ENCODE measurements around the gene CCDC188. TPM values are rescaled to one million over a fixed set of nuclear protein-coding genes. Genes with fewer than 3 reads are reported as not detected.

Gene CCDC188
- total RNA-seq, 1 experiment from 2014 or later: not detected

- ChIA-PET POLR2A (ENCODE audit: unreplicated experiment) (no interaction called here), CTCF (no interaction called here)
- Histone ChIP-seq H3K79me2 (ENCODE audit: low read depth) (no peaks in the 10 kb centered on the region), H3F3A (ENCODE audit: insufficient read depth, low read depth) (no peaks in the 10 kb centered on the region), H3K4me2 (no peak overlapping the region), H3K4me3 (no peak overlapping the region), H3K9me2 (ENCODE audit: insufficient read depth) (no peaks in the 10 kb centered on the region), H3K9me3 (ENCODE audit: insufficient read depth, low read depth) (no peaks in the 10 kb centered on the region), H3K27ac (no peak overlapping the region), H2AFZ (no peak overlapping the region), H3K27me3 (ENCODE audit: insufficient read depth, low read depth) (peaks cover 11% of the 10 kb centered on the region; the same call in 1 of the 2 replicates), H4K20me1 (ENCODE audit: insufficient read depth) (peaks cover 3% of the 10 kb centered on the region; the same call in 1 of the 2 replicates), H3K4me1 (replicated peaks; ENCODE audit: insufficient read depth) (no peaks in the 10 kb centered on the region), H3K36me3 (ENCODE audit: low read depth) (no peaks in the 10 kb centered on the region)
- no TSS peak for BruUV-seq (replicated peaks)
- TF ChIP-seq EZH2 (IDR thresholded peaks at IDR 0.05; ENCODE audit: low read depth): no peak
- no peak for TF ChIP-seq CTCF (conservative IDR thresholded peaks at IDR 0.05)
- intact Hi-C loops (cut with micrococcal nuclease; ENCODE audit: unreplicated experiment): loop anchor here (5.0 to 10.0 kb wide), 3 partner anchors 263 to 540 kb away; no protein-coding TSS in a partner anchor
- DNase-seq: no peak
Measured at GRCh38 chr22:20154602-20155187, 3.8 kb upstream of the CCDC188 start.

- Histone ChIP-seq H3K4me2 (no peak overlapping the region), H2AFZ (no peak overlapping the region), H3K9me3 (ENCODE audit: insufficient read depth, low read depth) (no peaks in the 10 kb centered on the region), H3F3A (ENCODE audit: insufficient read depth, low read depth) (no peaks in the 10 kb centered on the region), H3K4me3 (no peak overlapping the region), H3K27me3 (ENCODE audit: insufficient read depth, low read depth) (peaks cover 5% of the 10 kb centered on the region; the same call in 1 of the 2 replicates), H3K36me3 (ENCODE audit: low read depth) (no peaks in the 10 kb centered on the region), H4K20me1 (ENCODE audit: insufficient read depth) (peaks cover 3% of the 10 kb centered on the region; the same call in 1 of the 2 replicates), H3K9me2 (ENCODE audit: insufficient read depth) (no peaks in the 10 kb centered on the region), H3K79me2 (ENCODE audit: low read depth) (no peaks in the 10 kb centered on the region), H3K27ac (no peak overlapping the region), H3K4me1 (replicated peaks; ENCODE audit: insufficient read depth) (no peaks in the 10 kb centered on the region)
- ChIA-PET POLR2A (ENCODE audit: unreplicated experiment) (no interaction called here), CTCF (no interaction called here)
- BruUV-seq (replicated peaks): no TSS peak
- TF ChIP-seq EZH2 (IDR thresholded peaks at IDR 0.05; ENCODE audit: low read depth) (no peak), CTCF (conservative IDR thresholded peaks at IDR 0.05) (no peak)
- intact Hi-C loops (cut with micrococcal nuclease; ENCODE audit: unreplicated experiment): loop anchor here (10.0 kb wide), 2 partner anchors 301 to 541 kb away; no protein-coding TSS in a partner anchor
- no peak for DNase-seq
Measured at GRCh38 chr22:20153945-20154344, 3.1 kb upstream of the CCDC188 start.

- ChIA-PET POLR2A (ENCODE audit: unreplicated experiment) (no interaction called here), CTCF (no interaction called here)
- TF ChIP-seq CTCF (conservative IDR thresholded peaks at IDR 0.05): no peak
- TF ChIP-seq EZH2 (IDR thresholded peaks at IDR 0.05; ENCODE audit: low read depth): no peak
- H3K36me3 ChIP-seq (ENCODE audit: low read depth): no peaks in the 10 kb centered on the region
- DNase-seq: no peak
- H3K4me2 ChIP-seq: no peak overlapping the region
- H3K9me3 ChIP-seq (ENCODE audit: insufficient read depth, low read depth): no peaks in the 10 kb centered on the region
- no peak overlapping the region for H2AFZ ChIP-seq
- H3K4me3 ChIP-seq: no peak overlapping the region
- H3K27me3 ChIP-seq (ENCODE audit: insufficient read depth, low read depth): no peaks in the 10 kb centered on the region
- H3K4me1 ChIP-seq (replicated peaks; ENCODE audit: insufficient read depth): no peaks in the 10 kb centered on the region
- H4K20me1 ChIP-seq (ENCODE audit: insufficient read depth): peaks cover 3% of the 10 kb centered on the region; the same call in 1 of the 2 replicates
- intact Hi-C loops (cut with micrococcal nuclease; ENCODE audit: unreplicated experiment): loop anchor here (10.0 kb wide), 2 partner anchors 302 to 542 kb away; no protein-coding TSS in a partner anchor
- H3K27ac ChIP-seq: no peak overlapping the region
- no peaks in the 10 kb centered on the region for H3K79me2 ChIP-seq (ENCODE audit: low read depth)
- no TSS peak for BruUV-seq (replicated peaks)
- H3F3A ChIP-seq (ENCODE audit: insufficient read depth, low read depth): no peaks in the 10 kb centered on the region
- H3K9me2 ChIP-seq (ENCODE audit: insufficient read depth): no peaks in the 10 kb centered on the region
Measured at GRCh38 chr22:20152464-20152890, 1.6 kb upstream of the CCDC188 start.
